T-helper 1 cell treated with Interleukin-12 subunit alpha and Interleukin-12 subunit beta and Interleukin-4 antibody, amounts not matched to agents 30 μg/mL and 1 μg/mL, for 36 hours (primary cell): ENCODE data around the gene NPFFR2.
"Not testable (repeated sequence)": the region's sequence is repeated elsewhere in the genome, so short reads cannot be mapped to it uniquely, and the experiment has no call there.

Experiments used
- H3K27ac Mint-ChIP-seq: one replicate; pipeline ENCODE4 v1.8.0; 2021; ENCODE audit warnings: mild to moderate bottlenecking, mixed read lengths
- H3K27me3 Mint-ChIP-seq: one replicate; pipeline ENCODE4 v1.8.0; 2021; ENCODE audit warnings: low read depth, mixed read lengths
- H3K36me3 Mint-ChIP-seq: one replicate; pipeline ENCODE4 v1.8.0; 2021; ENCODE audit warnings: low read depth, mixed read lengths
- H3K4me1 Mint-ChIP-seq: one replicate; pipeline ENCODE4 v1.8.0; 2021; ENCODE audit warnings: low read depth, mixed read lengths
- H3K4me3 Mint-ChIP-seq: one replicate; pipeline ENCODE4 v1.8.0; 2021; ENCODE audit warnings: mild to moderate bottlenecking, moderate library complexity, mixed read lengths
- H3K9me3 Mint-ChIP-seq: one replicate; pipeline ENCODE4 v1.8.0; 2021; ENCODE audit warnings: mixed read lengths

NPFFR2 gene

DNA sequence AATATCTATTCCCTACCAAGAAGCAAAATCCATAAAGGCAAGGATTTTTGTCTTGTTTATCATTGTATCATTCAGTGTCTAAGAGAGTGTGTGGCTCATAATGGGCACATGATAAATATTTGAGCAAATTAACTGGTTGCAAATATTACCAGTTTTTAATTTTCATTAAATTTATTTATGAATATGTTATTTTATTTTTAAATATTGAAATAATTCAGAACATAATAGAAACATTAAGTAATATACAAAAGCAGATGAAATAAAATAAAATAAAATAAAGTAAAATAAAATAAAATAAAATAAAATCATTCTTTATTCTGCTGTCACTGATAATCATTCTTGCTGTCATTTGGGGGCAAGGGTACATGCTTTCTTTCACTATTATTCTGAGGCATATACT lies 120.9 kb downstream of the NPFFR2 start:
- no peaks in the 10 kb centered on the region for H3K4me1 Mint-ChIP-seq
- H3K9me3 Mint-ChIP-seq: no peaks in the 10 kb centered on the region
- H3K36me3 Mint-ChIP-seq: no peaks in the 10 kb centered on the region
- H3K27ac Mint-ChIP-seq: no peak overlapping the region
- no peak overlapping the region for H3K4me3 Mint-ChIP-seq
- H3K27me3 Mint-ChIP-seq: no peaks in the 10 kb centered on the region

DNA sequence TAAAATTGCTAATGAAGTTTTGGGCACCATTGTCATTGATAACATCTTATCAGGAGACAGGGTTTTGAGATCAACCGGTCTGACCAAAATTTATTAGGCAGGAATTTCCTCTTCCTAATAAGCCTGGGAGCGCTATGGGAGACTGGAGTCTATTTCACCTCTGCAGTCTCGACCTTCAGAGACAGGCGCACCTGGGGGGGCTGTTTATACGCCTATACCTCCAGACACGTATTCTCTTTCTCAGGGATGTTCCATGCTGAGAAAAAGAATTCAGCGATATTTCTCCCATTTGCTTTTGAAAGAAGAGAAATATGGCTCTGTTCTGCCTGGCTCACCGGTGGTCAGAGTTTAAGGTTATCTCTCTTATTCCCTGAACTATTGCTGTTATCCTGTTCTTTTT lies 121.8 kb downstream of the NPFFR2 start:
- H3K36me3 Mint-ChIP-seq, H3K4me3 Mint-ChIP-seq, H3K4me1 Mint-ChIP-seq, H3K27ac Mint-ChIP-seq, H3K27me3 Mint-ChIP-seq, H3K9me3 Mint-ChIP-seq: not testable (repeated sequence)

DNA sequence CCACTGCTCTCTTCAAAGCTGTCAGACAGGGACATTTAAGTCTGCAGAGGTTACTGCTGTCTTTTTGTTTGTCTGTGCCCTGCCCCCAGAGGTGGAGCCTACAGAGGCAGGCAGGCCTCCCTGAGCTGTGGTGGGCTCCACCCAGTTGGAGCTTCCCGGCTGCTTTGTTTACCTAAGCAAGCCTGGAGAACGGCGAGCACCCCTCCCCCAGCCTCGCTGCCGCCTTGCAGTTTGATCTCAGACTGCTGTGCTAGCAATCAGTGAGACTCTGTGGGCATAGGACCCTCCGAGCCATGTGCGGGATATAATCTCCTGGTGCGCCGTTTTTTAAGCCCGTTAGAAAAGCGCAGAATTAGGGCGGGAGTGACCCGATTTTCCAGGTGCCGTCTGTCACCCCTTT lies 137.5 kb downstream of the NPFFR2 start:
- H3K27ac Mint-ChIP-seq, H3K4me1 Mint-ChIP-seq, H3K9me3 Mint-ChIP-seq, H3K36me3 Mint-ChIP-seq, H3K27me3 Mint-ChIP-seq, H3K4me3 Mint-ChIP-seq: not testable (repeated sequence)

DNA sequence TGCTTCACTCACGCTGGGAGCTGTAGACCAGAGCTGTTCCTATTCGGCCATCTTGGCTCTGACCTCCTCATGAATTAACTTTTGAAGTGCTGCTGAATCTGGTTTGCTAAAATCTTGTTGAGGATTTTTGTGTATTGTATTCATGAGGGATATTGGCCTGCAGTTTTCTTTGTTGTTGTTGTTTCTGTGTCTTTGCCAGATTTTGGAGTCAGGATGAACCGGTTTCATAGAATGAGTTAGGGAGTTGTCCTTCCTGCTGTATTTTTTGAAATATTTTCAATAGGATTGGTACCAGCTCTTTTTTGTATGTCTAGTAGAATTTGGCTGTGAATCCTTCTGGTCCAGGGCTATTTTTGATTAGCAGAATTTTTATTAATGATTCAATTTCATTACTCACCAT lies 138.1 kb downstream of the NPFFR2 start:
- Mint-ChIP-seq H3K27me3 (no peaks in the 10 kb centered on the region), H3K4me1 (no peaks in the 10 kb centered on the region), H3K27ac (no peak overlapping the region), H3K36me3 (no peaks in the 10 kb centered on the region), H3K9me3 (peaks cover 12% of the 10 kb centered on the region), H3K4me3 (no peak overlapping the region)

DNA sequence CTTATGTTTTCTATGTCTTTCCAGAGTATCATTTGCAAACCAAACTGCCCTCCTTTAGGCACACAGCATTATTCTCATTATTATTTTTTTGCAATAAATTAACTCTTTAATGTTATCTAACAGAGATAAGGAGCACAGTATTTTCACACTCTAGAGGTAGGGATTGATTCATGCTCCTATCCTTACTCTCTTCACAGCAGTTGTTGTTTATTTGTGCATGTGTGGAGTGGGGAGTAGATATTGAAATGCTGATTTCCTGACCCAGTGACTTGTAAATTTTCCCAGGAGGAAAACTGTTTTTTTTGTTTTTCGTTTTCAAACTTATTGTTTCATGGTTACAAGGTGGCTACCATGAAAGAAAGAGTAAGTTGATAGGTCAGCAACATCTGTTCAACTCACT lies 140.0 kb downstream of the NPFFR2 start:
- no peak overlapping the region for H3K27ac Mint-ChIP-seq
- H3K4me3 Mint-ChIP-seq: no peak overlapping the region
- H3K27me3 Mint-ChIP-seq: no peaks in the 10 kb centered on the region
- H3K4me1 Mint-ChIP-seq: no peaks in the 10 kb centered on the region
- no peaks in the 10 kb centered on the region for H3K36me3 Mint-ChIP-seq
- H3K9me3 Mint-ChIP-seq: peaks cover 18% of the 10 kb centered on the region

DNA sequence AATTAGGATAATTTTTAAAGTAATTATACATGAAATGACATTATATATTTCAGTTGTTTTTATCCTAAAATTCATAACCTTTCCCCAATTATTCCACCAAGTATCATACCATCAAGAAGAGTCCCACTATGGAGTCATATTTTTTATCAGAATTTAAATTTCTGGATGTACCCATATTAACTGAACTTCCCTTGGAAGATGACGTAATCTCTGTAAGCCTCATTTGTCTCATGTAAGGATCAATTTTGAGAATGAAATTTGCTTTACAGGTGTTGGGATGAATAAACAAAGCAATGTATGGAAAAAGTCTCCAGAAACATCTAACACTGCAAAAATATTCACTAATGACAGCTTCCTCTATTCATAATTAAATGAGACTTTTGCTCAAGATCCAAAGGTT lies 147.5 kb downstream of the NPFFR2 start:
- no peaks in the 10 kb centered on the region for H3K4me1 Mint-ChIP-seq
- H3K27me3 Mint-ChIP-seq: no peaks in the 10 kb centered on the region
- H3K4me3 Mint-ChIP-seq: no peak overlapping the region
- no peak overlapping the region for H3K27ac Mint-ChIP-seq
- H3K36me3 Mint-ChIP-seq: no peaks in the 10 kb centered on the region
- peaks cover 9% of the 10 kb centered on the region for H3K9me3 Mint-ChIP-seq

DNA sequence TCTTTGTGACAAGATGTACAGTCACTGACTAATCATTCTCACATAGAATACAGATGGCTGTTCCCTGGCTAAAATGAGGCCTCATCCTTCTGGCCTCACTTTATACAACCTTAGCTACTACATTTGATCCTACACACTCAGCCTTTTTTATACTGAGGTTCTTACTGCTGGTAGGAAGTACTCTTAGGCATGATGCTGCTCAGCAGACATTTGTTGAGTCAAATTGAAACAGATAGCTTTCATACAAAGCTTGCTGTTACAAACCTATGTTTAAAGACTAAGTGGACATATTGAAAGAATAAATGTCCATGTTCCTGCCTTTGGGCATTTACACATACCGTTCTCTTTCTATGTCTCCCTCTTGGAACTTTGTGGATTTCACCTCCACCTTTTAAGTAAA lies 154.9 kb downstream of the NPFFR2 start:
- H3K36me3 Mint-ChIP-seq: no peaks in the 10 kb centered on the region
- no peak overlapping the region for H3K4me3 Mint-ChIP-seq
- H3K27ac Mint-ChIP-seq: no peak overlapping the region
- no peaks in the 10 kb centered on the region for H3K9me3 Mint-ChIP-seq
- H3K4me1 Mint-ChIP-seq: no peaks in the 10 kb centered on the region
- H3K27me3 Mint-ChIP-seq: no peaks in the 10 kb centered on the region

DNA sequence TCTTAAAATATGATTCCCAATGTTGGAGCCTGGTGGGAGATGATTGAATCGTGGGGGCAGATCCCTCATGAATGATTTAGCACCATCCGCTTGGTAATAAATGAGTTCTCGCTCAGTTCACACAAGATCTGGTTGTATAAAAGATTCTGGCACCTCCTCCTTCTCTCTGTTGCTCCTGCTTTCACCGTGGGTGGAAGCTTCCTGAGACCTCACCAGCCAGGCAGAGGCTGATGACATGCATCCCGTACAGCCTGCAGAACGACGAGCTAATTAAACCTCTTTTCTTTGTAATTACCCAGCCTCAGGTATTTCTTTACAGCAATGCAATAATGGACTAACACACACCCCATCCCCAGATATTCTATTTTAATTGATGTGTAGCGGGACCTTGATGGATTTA lies 162.2 kb downstream of the NPFFR2 start:
- H3K4me3 Mint-ChIP-seq: no peak overlapping the region
- no peak overlapping the region for H3K27ac Mint-ChIP-seq
- H3K4me1 Mint-ChIP-seq: no peaks in the 10 kb centered on the region
- H3K9me3 Mint-ChIP-seq: no peaks in the 10 kb centered on the region
- H3K27me3 Mint-ChIP-seq: no peaks in the 10 kb centered on the region
- no peaks in the 10 kb centered on the region for H3K36me3 Mint-ChIP-seq

DNA sequence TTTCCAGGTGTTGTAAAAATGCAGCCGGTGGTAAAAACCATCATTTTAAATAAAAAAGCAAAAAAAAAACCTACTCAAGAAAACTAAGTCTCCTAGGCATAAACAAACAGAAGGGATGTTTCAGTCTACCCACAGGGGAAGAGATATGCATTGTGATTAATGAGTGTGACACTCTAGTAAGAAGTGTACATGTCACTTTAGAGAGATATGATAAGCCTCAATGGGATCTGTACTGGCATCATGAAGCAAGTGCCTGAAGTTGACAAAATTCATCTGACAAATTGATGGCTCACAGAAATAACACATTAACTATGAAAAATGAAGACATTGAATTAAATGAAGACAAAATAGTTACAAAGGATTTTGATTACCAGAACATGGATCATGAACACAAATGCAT lies 162.7 kb downstream of the NPFFR2 start:
- Mint-ChIP-seq H3K9me3 (no peaks in the 10 kb centered on the region), H3K4me3 (no peak overlapping the region), H3K36me3 (no peaks in the 10 kb centered on the region), H3K4me1 (no peaks in the 10 kb centered on the region), H3K27me3 (no peaks in the 10 kb centered on the region), H3K27ac (no peak overlapping the region)
